Uterus (tissue), 4 donors: ENCODE results near the gene ZP2. TPM values are rescaled to one million over a fixed set of nuclear protein-coding genes. Genes with fewer than 3 reads are reported as not detected.

Experiments
- DNase-seq, 2 donors: peaks; one replicate each; pipeline ENCODE4 v3.0.0-alpha.2; 2019 to 2020
- H3K27ac ChIP-seq, 2 donors: fragments of 200-600 bp; sonication (generic); 1 replicate in 1 of 2; 2 replicates in 1 of 2; pipeline ENCODE4 v1.5.1; 2016 to 2018
- H3K27me3 ChIP-seq, 2 donors: fragments of 200-600 bp; sonication (generic); one replicate each; pipeline ENCODE4 v1.5.1; 2018 to 2019; ENCODE audit warnings: control low read depth in 1 of 2
- H3K36me3 ChIP-seq, 2 donors: fragments of 200-600 bp; sonication (generic); one replicate each; pipeline ENCODE4 v1.5.1; 2019; ENCODE audit warnings: control low read depth in 1 of 2
- H3K4me1 ChIP-seq, 2 donors: fragments of 200-600 bp; sonication (generic); one replicate each; pipeline ENCODE4 v1.5.1; 2018 to 2019; ENCODE audit warnings: control low read depth in 1 of 2
- H3K4me3 ChIP-seq, 2 donors: fragments of 200-600 bp; sonication (generic); 1 replicate in 1 of 2; 2 replicates in 1 of 2; pipeline ENCODE4 v1.5.1; 2018 to 2019; ENCODE audit warnings: mild to moderate bottlenecking in 1 of 2
- H3K9me3 ChIP-seq, 2 donors: fragments of 200-600 bp; sonication (generic); one replicate each; pipeline ENCODE4 v1.5.1; 2019; ENCODE audit warnings: control low read depth in 1 of 2
- CTCF ChIP-seq, 4 experiments: fragments of 200-600 bp in 2 of 4; fragments of 450-650 bp in 2 of 4; sonication (generic) in 2 of 4; IDR thresholded peaks; one replicate each; pipeline ENCODE4 v1.5.1; 2016 to 2019; ENCODE audit warnings: antibody characterized with exemption in 4 of 4, mild to moderate bottlenecking in 2 of 4, moderate library complexity in 1 of 4
- POLR2A ChIP-seq, 2 donors: fragments of 450-650 bp; IDR thresholded peaks; one replicate each; pipeline ENCODE4 v1.6.1; 2016; ENCODE audit warnings: antibody characterized with exemption in 2 of 2, mild to moderate bottlenecking in 1 of 2, moderate library complexity in 1 of 2
- intact Hi-C: fragments of 100-400 bp; cut with DNase I; formaldehyde crosslinking; loops from one replicate; pipeline ENCODE4 v1.15.1; 2023; ENCODE audit warnings: low total_unique reads
- total RNA-seq, 4 donors: library from RNA; depleted of rRNA in 3 of 4; stranded (reverse); fragments of >200 nt in 3 of 4; gene quantifications; one replicate each; pipeline versions ENCODE4 v1.1.0 to v1.2.4, GENCODE V29; 2014 to 2023
- donor health status: DM: yes; HTN: yes; CAD: no.

Gene ZP2
- total RNA-seq, 4 donors from 2014 or later, result 3.4 TPM; not detected in 3

- no peaks in the 10 kb centered on the region for H3K36me3 ChIP-seq
- no peaks in the 10 kb centered on the region for H3K27me3 ChIP-seq
- peak; percentile 36 to 46 for DNase-seq
- peaks cover 8 to 26% of the 10 kb centered on the region in 2 donors for H3K4me1 ChIP-seq
- TF ChIP-seq CTCF (IDR thresholded peaks at IDR 0.05), result no peak
- no peak for TF ChIP-seq POLR2A (IDR thresholded peaks at IDR 0.05)
- H3K9me3 ChIP-seq, result no peaks in the 10 kb centered on the region
- intact Hi-C loops, result no loop called here
- no peak overlapping the region for H3K4me3 ChIP-seq
- H3K27ac ChIP-seq, result peak overlapping the region; percentile 17 to 55
Measured at GRCh38 chr16:21162661-21163151, 48.7 kb downstream of the ZP2 start.

GRCh38 chr16:21161211-21161610 lies 50.2 kb downstream of the ZP2 start:
- Histone ChIP-seq H3K27ac (peak overlapping the region; percentile 8 to 84), H3K36me3 (no peaks in the 10 kb centered on the region), H3K9me3 (no peaks in the 10 kb centered on the region), H3K4me1 (peaks cover 8 to 29% of the 10 kb centered on the region in 2 donors), H3K27me3 (no peaks in the 10 kb centered on the region), H3K4me3 (no peak overlapping the region)
- intact Hi-C loops, result no loop called here
- no peak for DNase-seq
- TF ChIP-seq CTCF (IDR thresholded peaks at IDR 0.05) (no peak), POLR2A (IDR thresholded peaks at IDR 0.05) (no peak)

GRCh38 chr16:21160276-21160675 lies 51.1 kb downstream of the ZP2 start:
- intact Hi-C loops, result no loop called here
- H3K9me3 ChIP-seq, result no peaks in the 10 kb centered on the region
- H3K36me3 ChIP-seq, result no peaks in the 10 kb centered on the region
- no peaks in the 10 kb centered on the region for H3K27me3 ChIP-seq
- peaks cover 8 to 29% of the 10 kb centered on the region in 2 donors for H3K4me1 ChIP-seq
- DNase-seq, result no peak
- TF ChIP-seq CTCF (IDR thresholded peaks at IDR 0.05) (no peak), POLR2A (IDR thresholded peaks at IDR 0.05) (no peak)
- peak overlapping the region in 1 of 2 donors; percentile 78 for H3K4me3 ChIP-seq
- H3K27ac ChIP-seq, result peak overlapping the region; percentile 10 to 84

- Histone ChIP-seq H3K27me3 (no peaks in the 10 kb centered on the region), H3K4me3 (peak overlapping the region; percentile 78 to 84), H3K4me1 (peaks cover 8 to 29% of the 10 kb centered on the region in 2 donors), H3K36me3 (no peaks in the 10 kb centered on the region), H3K27ac (peak overlapping the region; percentile 84 to 92), H3K9me3 (no peaks in the 10 kb centered on the region)
- DNase-seq, result peak; percentile 31 to 38
- intact Hi-C loops, result no loop called here
- TF ChIP-seq CTCF (IDR thresholded peaks at IDR 0.05), result no peak
- TF ChIP-seq POLR2A (IDR thresholded peaks at IDR 0.05), result no peak
Measured at GRCh38 chr16:21159281-21159951, 52.0 kb downstream of the ZP2 start.
